COLO668 (cell line): ENCODE data around the gene GNAT3.

Experiments used
- DNase-seq: peaks from one replicate; lab custom pipeline; 2025; ENCODE audit not compliant: unreplicated experiment; lab: John Stamatoyannopoulos, UW

Gene GNAT3

GRCh38 chr7:80511964-80512363 lies at the start of gene GNAT3:
Gene GNAT3 (minus strand): TSS chr7:80512064. CDS start chr7:80511926, 138 bp downstream.
- no peak for DNase-seq

- no peak for DNase-seq
Measured at GRCh38 chr7:80558116-80558515, 46.3 kb upstream of the GNAT3 start.

GRCh38 chr7:80552031-80552694 lies 40.3 kb upstream of the GNAT3 start:
- no peak for DNase-seq

GRCh38 chr7:80550005-80550404 lies 38.1 kb upstream of the GNAT3 start:
- no peak for DNase-seq

GRCh38 chr7:80548840-80549530 lies 37.1 kb upstream of the GNAT3 start:
- DNase-seq: no peak

GRCh38 chr7:80542398-80542797 lies 30.5 kb upstream of the GNAT3 start:
- no peak for DNase-seq

GRCh38 chr7:80540836-80541235 lies 29.0 kb upstream of the GNAT3 start:
- no peak for DNase-seq

- no peak for DNase-seq
Measured at GRCh38 chr7:80537091-80537490, 25.2 kb upstream of the GNAT3 start.

DNA sequence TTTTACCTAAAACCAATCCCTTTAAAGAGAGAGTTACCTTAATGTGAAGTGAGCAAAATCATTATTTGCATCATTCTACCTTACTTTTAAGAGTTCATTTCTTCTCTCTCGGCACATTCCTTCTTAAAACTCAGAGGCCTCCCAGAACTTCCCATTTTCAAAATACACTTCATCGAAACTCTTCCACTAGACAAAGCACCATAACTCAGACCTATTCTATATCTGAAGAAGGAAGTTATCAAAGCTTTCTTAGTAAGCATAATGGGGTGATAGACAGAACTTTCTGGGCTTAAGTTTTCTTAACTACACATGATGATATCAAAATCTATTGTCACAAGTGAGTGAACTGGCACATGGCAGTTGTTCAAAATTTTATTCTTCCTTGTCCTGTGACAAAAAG lies 24.6 kb upstream of the GNAT3 start:
- no peak for DNase-seq

DNA sequence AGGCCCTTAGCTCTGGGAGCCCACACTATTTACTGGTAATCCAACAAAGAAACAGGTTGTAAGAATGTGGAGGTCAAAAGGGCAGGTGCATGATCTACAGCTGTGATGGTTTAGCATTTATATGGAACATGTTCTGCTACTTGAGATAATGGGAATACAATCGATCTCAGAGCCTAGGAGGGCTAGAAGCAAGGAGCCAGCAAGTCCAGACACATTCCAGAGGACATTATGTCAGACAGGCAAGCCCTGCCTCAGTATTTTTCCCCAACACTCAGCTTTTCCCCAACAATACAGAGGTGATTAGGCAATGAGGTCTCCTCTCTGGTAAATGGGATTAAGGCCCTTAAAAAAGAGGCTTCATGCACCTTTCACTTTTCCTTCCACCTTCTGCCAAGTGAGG lies 21.4 kb upstream of the GNAT3 start:
- DNase-seq: no peak

- no peak for DNase-seq
Measured at GRCh38 chr7:80532153-80532552, 20.3 kb upstream of the GNAT3 start.

GRCh38 chr7:80530136-80530535 lies 18.3 kb upstream of the GNAT3 start:
- no peak for DNase-seq

DNA sequence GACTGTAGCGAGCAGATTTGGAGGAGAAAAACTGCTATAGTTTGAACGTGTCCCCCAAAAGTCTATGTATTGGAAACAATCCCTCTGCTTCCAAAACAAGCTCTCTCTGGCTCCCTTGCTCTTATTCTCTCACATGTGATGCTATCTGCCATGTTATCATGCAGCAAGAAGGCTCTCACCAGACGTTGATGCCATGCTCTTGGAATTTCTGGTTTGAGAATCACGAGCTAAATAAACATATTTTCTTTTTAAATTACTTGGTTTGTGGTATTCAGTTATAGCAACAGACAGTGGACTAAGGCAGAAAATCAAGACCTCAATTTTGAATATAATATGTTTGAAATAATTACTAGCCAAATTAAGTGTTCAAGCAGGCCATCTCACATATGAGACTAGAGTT lies 17.5 kb upstream of the GNAT3 start:
- no peak for DNase-seq

GRCh38 chr7:80528689-80529088 lies 16.8 kb upstream of the GNAT3 start:
- DNase-seq: no peak

DNA sequence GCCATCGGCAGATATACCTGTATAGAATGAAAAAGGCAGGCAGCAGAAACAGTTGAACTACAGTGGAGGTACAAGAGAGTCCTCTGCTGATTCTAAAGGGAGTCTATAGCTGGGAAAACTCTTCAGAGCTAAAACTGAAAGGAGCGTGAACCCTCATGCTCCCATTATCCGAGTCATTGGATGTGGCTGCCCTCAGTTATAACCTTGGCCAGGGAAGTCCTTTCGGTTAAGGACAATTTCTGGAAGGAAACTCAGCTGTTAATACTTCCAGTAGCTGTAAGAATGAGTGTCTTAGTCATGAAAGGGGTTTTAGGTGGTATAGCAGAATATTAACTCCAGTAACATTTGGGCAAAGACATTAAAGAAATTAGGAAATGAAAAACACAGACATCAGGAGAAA lies 14.6 kb upstream of the GNAT3 start:
- DNase-seq: no peak

GRCh38 chr7:80524693-80525092 lies 12.8 kb upstream of the GNAT3 start:
- no peak for DNase-seq

DNA sequence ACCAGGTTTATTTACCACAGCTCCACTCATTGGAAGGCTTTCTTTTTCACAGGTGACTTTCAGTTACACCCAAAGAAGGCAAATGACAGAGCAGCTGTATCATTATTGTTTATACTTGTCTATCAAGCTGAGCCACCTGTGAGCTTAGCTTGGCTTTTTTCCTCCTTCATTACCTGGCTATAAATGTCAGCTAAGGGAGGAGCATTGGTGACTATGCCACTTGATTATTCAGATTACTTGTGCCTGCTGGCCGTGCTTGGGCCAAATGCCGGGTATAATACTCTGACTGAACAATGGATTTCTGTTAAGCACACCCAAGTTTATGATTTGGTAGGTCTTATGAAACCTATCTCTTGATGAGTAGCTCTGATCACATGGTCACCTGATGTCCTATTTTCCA lies 9.9 kb upstream of the GNAT3 start:
- no peak for DNase-seq

GRCh38 chr7:80520199-80520598 lies 8.3 kb upstream of the GNAT3 start:
- DNase-seq: no peak

GRCh38 chr7:80517282-80517747 lies 5.5 kb upstream of the GNAT3 start:
- DNase-seq: no peak

DNA sequence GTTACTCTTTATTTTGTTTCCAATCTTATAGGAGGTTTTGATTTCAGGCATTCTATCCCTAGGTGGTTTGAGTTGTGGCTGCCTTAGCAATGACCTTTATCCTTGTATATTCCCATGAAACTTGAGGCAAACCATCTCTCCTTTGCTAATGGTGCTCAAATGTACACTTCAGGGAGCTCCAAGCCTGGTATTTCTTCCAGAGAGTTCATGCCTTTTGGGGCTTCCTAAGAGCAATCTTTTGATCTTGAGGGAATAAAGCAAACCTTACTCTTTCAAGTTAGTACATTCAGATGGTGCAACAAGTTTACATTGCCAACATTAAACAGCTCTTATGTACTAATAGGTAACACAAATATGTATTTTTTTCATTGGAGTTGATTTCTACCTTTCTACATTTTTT lies 3.4 kb upstream of the GNAT3 start:
- DNase-seq: no peak

DNA sequence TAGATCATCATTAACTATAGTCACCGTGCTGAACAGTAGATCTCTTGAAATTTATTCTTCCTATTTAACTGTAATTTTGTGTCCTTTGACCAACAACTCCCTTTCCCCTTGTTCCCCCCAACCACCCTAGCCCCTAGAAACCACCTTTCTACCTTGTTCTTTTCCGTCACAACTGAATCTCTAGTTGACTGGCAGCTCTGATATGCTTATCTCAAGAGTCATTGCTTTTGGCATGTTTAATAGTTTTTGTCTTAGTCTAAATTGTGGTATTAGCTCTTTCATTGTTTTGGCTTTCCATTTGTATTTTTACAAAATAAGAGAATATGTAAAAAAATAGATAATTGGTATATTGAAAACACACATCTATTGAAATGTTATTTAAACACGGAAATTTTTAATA lies 1.8 kb downstream of the GNAT3 start:
- no peak for DNase-seq

GRCh38 chr7:80508440-80508839 lies 3.4 kb downstream of the GNAT3 start:
- DNase-seq: no peak
